HG03575 (cell line): ENCODE data around the gene SPACDR.

Source experiments
- ATAC-seq: cut with Tn5 transposase; IDR thresholded peaks from one replicate; pipeline ENCODE4 v1.9.1; 2021; ENCODE audit not compliant: unreplicated experiment, insufficient number of reproducible peaks, low FRiP score; ENCODE audit errors: extremely low read depth

SPACDR gene

GRCh38 chr7:100428199-100428966 is 35.7 kb downstream of the SPACDR start, which contains the start of gene ZCWPW1:
TSS of gene ZCWPW1 (minus strand) at chr7:100428703. CDS start at chr7:100420649, 8,054 bp downstream.
- no peak for ATAC-seq

DNA sequence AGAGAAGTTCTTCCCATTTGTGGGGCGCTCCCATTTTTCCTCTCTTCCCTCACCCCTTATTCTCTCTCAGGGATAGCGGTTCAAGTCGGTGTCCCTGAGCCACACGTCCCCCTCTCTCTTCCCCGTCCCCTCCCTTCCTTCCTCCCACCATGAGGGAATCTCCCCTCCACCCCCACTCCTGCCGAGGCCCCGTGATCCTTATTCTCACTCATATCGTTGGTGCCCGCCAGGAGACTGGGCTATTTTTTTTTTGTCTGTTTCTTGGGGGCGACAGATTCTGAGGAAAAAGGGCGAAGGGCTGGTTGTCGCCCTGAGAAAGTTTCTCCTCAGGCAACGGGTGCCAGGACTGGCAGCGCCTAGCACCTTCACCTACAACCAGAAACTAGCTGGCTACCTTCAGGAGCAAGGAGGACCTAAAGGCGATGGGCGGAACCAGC is 36.3 kb downstream of the SPACDR start:
- ATAC-seq, result no peak

DNA sequence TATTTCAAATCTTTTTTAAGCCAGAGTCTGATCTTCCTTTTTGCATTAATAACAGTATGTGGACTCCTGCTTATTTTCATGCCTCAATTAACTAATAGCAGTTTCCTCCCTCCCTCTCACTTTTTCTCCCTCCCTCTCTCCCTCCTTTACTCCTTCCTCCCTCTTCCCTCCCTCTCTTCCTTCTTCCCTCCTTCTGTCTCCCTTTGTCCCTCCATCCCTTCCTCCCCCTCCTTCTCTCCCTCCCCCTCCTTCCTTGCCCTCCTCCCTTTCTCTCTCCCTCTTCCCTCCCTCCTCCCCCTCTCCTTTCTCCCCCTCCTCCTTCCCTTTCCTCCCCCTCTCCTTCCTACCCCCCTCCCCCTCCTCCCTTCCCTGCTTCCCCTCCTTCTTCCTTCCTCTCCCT is 37.5 kb downstream of the SPACDR start:
- ATAC-seq, result no peak

- ATAC-seq, result no peak
Measured at GRCh38 chr7:100425347-100425746, 38.7 kb downstream of the SPACDR start.

DNA sequence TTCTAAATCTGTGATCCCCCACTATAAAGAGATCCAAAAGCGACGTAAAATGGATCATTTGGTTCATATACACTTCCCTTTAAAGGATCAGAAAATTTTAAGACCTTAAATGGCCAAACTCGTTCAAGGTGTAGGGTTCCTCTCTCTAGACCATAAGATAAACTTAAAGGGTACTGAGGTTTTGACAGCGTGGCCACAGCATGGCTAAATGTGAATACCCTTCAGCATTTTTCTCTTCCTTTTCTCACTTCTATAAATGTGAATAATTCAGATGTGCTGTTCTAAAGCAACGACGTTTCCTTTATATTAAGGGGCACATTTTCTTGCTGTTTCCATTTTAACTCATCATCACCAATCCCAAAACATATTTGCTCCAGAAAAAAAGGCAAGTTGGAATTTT is 40.7 kb downstream of the SPACDR start:
- no peak for ATAC-seq

DNA sequence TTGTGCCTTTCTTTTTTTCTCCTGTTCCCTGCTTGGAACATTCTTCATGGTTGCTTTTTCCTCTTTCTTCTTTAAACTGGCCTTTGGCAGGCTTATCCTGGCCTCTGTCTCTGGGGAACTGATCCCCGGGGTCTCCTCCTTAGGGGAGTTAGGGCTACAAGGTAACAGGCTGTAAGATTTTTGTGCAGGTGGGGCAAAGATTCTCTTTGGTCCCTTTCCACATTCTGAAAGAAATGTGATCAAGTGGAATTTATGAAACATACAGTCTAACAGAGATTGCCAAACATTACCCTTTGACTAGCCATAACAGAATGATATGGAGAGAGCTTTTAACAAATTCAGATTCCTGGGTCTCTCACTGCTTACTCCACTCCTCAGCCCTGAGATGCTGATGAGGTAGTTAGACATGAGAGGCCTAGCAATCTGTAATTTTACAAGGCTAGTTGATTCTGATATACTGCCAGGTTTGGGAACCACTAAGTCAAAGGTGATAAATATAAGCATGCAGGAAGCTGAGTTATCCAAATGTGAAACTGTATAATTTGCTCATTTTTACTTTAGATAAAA is 44.3 kb downstream of the SPACDR start:
- ATAC-seq, result no peak

GRCh38 chr7:100418930-100419659 is 45.0 kb downstream of the SPACDR start:
- no peak for ATAC-seq

GRCh38 chr7:100415448-100415847 is 48.6 kb downstream of the SPACDR start:
- no peak for ATAC-seq

DNA sequence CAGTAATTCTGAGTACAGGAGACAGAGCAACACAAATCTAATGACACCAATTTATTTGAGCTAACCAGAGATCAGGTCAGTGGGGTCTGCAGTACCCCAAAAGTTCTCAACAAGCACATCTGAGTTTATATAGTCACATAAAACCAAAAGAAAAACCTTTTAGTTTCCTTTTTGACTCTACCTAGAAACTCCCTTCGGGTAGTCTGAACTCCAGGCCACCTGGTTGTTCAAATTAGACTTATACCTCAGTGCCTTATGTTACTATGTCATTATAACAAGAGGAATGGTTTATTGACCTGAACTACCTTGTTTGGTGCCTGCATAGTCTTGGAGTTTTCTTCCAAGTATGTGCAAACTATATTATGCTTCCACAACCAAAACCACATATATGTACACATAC is 50.2 kb downstream of the SPACDR start:
- ATAC-seq, result no peak

GRCh38 chr7:100413346-100413745 is 50.7 kb downstream of the SPACDR start:
- ATAC-seq, result no peak

DNA sequence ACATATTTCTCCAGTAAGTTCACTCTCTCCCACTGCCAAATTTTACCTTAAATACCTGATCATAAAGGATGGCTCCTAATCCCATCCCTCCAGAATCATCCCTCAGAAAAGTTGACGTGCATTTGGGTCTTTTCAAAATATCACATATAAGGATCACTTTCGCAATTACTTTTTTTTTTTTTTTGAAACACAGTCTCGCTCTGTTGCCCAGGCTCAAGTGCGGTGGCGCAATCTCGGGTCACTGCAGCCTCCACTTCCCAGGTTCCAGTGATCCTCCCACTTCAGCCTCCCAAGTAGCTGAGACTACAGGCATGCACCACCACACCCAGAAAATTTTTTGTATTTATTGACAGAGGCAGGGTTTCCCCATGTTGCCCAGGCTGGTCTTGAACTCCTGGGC is 53.0 kb downstream of the SPACDR start:
- ATAC-seq, result no peak

GRCh38 chr7:100407285-100408180 is 56.5 kb downstream of the SPACDR start:
- ATAC-seq, result no peak

GRCh38 chr7:100406767-100407166 is 57.3 kb downstream of the SPACDR start:
- ATAC-seq, result no peak
